ENCODE measurements around the gene NID1.
A peak's percentile ranks its signal among the peaks of the same experiment; 100 is the strongest.

The NID1 gene

DNA sequence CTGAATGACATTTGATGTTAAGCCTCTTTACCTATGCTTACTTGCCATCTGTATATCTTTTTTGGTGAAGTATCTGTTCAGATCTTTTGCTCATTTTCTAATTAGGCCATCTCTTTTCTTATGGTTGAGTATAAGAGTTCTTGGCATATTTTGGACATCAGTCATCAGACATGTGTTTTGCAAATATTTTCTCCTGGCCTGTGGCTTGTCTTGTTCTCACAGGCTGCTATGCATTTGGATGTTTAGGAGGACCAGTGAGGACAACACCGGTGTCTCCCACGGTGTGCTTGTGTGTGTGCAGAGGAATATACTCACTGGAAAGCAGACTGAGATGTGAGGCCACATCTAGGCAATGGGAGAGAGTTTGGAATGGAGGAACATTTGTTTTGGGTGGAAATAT lies 111.1 kb downstream of the NID1 start:
- DNase-seq: no peak

DNA sequence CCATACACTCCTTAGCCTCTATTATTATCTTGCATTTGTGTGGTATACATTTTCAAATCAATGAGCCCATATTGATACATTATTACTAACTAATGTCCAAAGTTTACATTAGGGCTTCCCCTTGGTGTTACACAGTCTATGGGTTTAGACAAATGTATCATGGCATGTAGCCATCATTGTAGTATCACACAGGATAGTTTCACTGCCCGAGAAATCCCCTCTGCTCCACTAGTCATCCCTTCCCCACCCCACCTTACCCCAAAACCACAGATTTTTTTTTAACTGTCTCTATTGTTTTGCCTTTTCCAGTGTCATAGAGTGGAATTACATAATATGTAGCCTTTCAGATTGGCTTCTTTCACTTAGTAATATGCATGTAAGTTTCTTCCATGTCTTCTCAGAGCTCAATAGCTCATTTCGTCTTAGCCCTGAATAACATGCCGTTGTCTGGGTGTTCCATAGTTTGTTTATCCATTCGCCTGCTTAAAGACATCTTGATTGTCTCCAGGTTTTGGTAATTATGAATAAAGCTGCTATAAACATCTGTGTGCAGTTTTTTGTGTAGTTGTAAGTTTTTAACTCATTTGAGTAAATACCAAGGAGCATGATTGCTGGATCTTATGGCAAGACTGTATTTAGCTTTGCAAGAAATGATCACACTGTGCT lies 111.8 kb downstream of the NID1 start:
- no peak for DNase-seq

DNA sequence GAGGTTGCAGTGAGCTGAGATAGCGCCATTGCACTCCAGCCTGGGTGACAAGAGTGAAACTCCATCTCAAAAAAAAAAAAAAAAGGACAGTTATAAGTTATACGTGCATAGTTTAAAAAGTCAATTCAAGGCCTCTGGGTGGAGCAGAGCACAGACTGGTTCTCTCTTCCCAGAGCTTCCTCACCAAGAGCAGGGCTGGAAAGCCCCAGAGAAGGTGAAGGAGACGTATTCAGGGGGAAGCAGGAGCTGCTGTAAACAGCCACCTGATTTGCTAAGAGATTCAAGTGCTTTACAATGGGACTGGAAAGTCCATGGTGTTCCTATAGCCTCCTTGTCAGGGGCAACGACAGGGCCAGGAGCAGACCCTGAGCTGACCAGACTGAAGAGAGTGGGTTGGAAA lies 113.2 kb downstream of the NID1 start:
- no peak for DNase-seq

DNA sequence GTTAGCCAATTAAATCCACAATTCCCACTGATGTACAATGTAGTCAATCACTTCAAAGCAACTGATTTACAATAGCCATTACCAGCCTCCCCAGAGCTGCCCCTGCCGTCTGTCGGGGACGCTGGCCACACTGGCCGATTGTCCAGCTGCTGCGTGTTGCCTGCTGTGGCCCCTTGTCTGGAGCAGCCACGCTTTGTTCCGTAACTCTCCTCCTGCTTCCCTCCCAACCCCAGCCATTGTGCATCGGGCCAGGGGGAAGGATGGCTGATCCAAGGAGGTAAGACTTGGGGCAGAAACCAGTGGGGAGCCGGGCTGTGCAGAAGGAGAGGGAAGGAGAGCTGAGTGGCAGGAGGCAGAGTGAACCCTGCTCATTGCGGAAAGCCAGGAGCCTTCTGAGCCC lies 114.6 kb downstream of the NID1 start:
- DNase-seq: no peak

DNA sequence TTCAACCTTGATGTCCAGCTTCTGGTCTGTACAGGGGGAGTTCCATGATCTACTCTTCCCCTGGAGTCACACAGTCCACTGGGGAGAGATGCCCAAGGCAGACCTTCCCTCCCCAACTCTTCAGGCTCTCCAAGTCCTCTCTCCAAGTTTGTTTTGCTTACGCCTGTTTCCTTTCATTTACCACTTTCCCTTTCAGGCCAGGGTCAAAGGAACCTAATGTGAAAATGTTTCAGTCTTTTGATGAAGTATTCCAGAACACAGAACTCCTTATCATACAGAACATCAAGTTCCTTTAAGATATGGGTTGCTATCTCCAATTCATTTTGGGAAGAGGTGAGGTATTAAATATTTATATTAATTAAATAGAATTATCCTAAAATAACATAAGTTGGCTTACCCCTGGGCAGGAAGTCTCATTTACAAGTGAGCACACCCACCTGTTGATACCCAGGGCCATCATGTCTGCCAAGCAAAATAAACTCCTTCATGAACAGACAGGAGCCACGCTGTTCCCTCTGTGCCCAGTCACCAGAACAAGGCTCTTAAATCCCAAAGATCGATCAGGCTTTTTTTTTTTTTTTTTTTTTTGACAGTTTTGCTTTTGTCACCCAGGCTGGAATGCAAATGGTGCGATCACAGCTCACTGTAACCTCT lies 116.0 kb downstream of the NID1 start:
- no peak for DNase-seq

DNA sequence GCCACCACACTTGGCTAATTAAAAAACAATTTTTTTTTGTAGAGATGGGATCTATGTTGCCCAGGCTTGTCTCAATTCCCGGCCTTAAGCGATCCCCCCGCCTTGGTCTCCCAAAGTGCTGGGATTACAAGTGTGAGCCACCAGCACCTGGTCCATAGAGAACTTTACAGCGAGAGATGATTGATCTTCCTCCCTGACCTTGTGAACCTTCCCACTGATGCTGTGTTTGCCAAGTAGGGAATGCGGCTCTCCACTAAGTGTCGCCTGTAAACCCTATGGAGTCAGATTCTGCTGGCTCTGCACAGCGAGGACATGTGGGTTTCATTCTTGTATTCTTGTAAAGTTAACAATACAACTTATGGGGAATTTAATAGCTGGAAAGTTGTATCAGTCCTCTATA lies 116.9 kb downstream of the NID1 start:
- DNase-seq: no peak

DNA sequence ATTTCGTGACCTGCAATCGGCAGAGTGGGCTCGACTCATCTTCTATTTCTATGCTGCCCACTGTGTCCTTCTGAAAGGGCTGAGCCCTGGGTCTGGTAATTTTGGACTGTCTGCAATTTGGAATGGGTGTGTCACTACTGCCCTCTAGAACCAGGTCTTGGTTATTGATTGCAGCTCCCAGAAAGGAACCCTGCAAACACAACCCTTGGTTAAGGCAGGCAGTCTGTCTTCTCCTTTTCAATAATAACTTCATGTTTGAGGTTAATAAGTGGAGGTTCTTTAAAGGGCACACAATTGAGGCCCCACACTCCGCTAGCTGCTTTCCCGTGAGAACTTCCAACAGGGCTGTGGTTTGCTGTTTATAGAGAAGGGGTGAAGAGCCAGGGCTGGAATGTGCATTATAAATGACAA lies 118.3 kb downstream of the NID1 start:
- no peak for DNase-seq

DNA sequence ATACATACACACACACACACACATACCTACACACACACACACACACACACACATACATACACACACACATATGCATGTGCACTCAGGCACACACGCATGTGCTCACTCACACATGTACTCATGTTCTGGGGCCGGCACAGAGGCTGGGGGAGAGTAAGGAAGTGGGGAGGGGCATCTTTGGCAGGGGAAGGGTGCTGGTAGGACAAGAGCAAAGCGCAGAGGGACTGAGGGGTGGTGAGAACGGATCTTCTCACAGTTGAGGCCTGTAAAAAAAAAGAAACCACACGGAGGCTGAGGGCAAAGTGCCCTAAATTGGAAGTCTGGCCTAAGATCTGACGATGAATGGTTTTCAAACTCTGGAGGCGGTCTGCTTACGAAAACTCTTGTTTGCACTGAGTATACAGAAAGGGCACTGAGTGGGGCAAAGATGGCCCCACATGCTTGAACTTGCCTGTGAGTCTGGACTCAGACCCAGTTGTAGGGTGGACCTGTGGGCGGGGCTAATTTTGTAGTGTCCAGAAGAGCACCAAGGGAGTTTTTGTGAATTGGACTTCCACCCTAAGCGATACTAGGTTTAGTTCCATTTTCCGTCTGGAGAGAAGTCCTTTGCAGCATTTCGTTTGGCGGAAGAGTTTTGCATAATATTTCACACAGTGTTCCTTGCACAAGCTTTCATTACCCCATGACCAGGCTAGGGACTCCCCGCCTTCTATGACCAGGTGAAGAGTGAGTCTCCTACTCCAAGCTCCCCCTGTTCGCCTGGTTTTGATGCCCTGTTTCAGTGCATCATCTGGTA lies 118.9 kb downstream of the NID1 start:
- no peak for DNase-seq

DNA sequence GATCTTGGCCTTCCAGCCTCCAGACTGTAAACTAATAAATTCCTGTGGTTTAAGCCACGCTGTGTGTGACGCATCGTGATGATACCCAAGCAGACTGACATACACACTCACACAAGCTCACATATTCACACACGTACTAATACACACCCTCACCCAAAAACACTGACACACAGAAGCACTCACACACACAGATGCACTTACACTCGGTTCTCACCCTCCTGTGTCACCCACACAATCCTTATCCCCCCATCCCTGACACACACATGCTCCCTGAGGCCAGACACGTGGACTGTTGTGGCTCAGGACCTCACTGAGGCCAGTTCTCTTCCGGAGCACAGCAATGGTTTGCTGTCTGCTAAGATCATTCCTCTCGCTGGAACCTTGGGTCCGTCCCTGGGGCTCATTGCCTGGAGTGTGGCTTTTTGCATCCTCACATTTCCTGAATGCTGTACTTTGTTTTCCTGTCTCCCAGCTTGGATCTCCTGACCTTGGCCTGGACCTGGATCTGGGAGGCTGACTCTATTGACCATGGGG lies 121.2 kb downstream of the NID1 start:
- no peak for DNase-seq

DNA sequence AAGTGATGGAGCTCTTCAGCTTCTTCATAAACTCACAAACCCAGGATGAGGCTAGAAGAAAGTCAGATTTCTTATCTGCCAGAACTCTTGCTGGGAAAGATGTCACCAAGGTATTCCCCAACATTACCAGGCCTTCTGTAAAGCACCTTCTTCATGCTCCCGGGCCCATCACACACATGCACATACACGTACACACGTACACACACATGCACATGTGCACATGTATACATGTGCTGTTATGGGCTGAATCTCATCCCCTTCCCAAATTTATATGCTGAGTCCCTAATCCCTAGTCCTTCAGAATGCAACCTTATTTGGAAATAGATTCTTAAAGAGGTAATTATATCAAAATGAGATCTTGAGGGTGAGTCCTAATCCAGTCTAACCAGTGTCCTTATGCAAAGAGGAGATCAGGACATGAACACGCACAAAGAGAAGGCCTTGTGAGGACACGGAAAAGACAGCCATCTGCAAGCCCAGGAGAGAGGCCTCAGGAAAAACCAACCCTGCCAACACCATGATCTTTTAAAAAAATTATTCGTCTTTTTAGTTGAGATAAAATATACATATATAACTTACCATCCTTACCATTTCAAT lies 121.8 kb downstream of the NID1 start:
- no peak for DNase-seq

DNA sequence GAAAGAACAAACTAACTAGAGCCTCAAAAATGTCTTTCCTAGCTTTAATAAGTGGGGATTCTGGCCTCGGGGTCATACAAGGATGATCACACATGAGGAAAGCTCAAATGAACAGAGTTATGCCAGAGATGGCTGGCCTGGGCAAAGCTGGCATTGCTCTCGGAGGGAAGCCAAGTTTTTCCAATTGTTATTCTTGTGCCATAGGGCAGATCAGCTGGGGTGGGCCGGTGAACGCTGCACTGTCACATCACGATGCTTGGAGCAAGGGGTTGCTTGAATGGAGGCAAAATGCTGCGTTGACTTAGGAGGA lies 122.3 kb downstream of the NID1 start:
- no peak for DNase-seq

DNA sequence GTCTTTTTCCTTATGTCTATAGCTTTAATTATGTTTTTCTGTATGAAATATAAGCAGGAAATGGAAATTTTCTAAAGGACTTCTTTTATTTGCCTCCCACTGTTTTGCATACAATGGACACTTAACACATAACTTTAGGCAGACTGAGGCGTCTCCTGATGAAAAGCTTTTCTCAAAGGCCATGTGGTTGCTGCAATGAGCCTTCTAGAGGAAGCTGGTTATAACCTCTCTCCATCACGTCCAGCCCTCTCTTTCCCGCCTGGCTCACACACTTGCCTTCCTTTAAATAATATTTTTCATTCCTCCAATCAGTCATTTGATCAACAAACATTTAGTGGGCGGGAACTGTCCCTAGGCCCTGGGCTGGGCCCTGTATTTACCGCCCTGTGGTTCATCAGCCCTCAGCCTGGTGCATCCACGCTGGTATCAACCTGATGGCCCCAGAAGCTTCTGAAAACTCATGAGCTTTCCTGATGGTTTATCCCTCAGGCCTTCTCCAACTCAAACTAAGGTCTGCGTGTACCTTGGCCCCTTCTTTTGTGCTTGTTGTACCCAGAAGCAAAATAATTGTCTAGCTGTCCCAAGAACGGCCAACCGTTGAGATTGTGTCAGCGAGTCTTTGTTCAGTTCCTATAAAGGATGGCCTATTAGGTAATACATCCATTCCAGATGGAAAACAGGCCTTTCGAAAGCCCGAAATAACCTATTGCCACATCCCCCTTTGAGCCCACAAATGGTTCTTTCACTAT lies 122.8 kb downstream of the NID1 start:
- no peak for DNase-seq

DNA sequence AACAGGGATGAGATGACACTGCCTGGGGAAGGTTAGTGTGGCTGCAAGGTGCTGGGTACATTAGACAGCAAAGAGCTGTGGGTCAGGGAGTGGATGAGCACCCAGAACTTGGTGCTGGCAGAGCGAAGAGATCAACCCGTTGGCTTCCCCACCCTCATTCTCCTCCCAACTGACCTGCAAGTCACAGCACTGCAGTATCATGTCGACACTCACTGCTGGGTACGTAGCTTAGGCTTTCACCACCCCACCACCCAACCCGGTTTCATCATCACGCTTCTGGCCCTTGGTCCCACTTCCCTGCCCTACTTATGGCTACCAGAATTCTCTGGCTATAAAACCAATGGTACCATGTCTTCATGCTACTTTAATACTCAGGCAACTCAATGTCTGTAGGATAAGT lies 124.6 kb downstream of the NID1 start:
- no peak for DNase-seq

DNA sequence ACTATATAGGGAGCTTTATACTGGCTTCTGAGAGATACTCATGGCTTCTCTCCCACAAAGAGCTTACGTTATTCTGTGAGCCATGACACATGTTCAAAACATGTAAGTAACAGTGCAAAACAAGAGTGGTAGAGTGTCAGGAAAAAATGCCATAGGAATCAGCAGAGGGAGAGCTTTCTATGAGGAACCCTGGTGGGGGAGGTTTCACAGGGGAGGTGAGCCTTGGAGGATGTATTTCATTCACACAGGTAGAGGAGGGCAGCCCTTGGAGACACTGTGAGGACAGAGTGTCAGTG lies 125.5 kb downstream of the NID1 start:
- no peak for DNase-seq

DNA sequence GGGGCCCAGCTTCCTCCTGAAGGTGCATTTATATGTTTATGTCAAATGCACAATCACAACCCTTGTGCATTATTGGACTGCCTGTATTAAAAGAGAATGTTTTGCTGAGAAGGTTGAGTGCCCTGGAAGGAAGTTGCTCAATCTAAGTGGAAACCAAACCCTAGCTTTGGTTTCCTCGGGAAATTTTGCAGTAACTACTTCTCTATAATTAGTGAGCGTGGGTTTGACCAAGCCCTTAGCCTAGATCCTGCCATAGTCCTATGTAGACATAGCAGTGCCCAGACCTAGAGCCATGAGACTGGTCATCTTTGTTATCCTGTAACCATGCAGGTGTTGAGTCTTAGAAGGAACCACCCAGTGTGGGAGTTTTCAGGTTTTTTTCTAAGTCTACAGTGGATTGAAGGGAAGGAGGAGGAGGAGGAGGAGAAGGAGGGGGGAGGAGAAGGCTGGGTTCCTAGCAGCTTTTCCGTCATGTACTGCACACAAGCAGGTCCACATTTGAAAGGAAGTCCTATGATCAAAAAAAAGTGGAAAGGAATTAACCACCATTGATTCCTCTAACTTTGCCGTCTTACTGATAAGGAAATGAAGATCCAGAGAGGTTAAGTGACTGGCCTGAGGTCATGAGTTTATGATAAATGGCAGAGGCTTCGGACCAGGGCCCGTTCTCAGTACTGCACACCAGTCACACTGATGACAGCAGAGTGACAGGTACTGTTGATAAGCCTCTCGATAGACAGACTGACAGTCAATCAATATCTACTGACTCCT lies 126.0 kb downstream of the NID1 start:
- no peak for DNase-seq

DNA sequence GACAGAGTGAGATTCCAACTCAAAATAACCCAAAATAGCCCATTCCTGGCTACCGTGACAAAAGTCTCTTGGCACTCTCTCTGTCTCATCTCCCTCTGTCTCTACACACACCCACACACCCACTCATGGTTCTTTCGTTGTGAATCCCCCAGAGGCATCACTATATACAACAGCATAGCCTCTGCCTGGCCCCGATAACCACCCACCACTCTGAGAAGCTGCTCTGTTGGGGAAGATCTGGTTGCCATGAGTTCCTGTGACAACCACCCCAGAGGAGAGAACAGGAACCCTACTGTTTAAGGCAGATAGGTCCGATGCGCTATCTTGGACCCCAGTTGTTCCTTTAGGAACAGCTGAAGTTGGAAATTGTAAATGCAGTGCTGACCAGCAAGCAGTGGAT lies 127.8 kb downstream of the NID1 start:
- no peak for DNase-seq

DNA sequence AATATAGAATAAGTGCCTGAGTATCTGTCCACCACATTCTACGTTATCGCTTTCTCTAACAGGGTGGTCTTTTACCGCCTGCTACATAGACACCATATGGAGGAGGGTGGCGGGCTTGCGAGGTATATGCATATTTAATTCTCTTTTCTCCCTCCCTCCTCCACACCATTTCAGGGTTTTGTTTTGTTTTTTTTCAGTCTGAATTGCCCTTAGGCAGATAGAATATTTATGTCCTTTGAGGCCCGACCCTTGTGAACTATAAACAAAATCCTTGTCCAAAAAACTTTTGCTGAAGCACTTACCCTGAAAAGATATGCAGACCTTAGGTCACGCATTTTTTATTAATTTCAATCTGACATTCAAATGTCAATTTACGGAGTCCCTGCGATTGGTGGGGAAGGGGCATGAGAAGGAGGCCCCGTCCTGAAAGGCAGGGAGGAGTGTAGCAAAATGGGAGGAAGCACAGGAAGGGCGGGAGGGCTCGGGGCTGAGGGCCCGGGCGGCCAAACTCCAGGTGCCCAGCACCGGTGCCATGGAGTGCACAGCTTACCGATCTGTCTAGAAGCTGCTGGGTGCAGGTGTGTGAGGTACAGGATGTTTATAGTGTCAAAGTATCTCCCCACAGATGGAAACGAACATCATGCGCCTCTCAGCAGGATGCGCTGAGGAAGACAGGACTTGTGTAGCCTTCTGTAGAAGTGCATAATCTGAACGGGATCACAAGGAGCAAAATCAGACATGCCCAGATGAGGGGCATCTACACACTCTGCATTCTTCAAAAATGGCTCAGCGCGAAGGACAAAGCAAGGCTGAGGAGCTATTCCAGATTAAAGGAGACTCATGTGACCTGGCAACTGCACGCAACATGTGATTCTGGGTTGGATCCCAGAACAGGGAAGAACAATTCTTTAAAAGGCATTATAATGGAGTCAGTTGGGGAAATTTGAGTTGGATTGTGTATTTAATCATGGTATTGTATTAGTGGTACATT lies 129.4 kb downstream of the NID1 start:
- DNase-seq: no peak

DNA sequence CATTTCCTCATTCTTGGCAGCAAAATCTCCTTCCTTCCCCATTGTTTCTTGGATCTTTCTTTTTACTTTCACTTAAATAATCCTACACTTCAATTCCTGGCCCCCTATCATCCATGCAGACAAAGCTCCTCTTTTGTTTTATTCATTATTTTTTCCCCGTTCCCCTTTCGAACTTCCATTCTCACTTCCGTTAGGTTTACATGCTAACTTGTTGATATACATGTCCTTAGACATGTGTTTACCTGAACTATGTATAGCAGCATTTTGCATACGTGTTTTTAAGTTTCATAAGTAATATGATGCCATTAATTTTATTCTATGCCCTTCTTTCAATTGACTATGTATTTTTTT lies 131.1 kb downstream of the NID1 start:
- DNase-seq: no peak

DNA sequence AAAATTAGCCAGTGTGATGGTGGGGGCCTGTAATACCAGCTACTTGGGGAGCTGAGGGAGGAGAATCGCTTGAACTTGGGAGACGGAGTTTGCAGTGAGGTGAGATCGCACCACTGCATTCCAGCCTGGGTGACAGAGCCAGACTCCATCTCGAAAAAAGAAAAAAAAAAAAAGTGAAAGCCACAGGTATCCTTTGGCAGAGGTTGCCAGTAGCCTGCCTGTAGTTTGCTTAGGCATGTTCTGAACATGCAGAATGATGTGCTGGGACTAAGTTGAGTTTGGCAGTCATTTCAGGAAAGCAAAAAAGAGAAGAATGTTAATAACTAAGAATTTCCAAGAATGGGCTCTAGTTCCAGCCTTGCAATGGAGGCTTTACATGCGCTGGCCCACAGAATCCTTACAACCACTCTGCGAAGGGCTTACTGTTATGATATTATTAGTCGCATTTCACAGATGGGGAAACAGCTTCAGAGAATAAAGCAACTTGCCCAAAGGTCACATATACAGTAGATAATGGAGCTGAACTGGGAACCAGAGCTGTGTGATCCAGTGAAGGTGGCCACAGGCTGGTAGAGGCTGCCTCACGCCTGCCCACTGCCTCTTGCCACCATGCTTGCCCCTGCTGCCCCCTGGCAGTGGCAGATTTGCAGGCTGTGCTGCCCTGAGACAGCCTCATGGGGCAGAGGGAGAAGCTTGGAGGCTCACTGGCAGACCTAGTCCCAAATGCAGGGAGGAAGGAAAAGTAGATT lies 131.7 kb downstream of the NID1 start:
- DNase-seq: no peak

DNA sequence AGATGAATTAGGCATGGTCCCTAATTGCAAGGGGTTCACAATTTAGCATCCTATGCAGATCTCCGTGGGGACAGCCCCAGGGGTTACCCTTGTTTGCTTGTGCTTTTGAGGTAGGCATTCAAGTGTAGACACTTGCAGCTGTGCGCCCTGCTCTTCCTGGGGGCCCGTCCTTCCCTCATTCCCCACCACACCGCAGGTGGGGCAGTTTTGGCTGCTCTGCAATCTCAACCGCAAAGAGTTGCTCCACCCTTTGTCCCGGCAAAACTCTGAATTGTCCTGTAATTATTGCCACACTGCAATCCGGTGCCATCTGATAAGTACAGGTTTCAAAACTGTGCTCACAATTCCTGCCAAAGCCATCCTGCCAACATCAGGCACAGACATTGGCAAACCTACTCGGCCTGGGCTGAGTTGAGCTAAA lies 132.8 kb downstream of the NID1 start:
- peak; percentile 50 for DNase-seq

Data from NCI-H2107 (cell line).